HG03060 (cell line): Measurements from ENCODE around the gene COL16A1.
"Not testable (repeated sequence)": the region's sequence is repeated elsewhere in the genome, so short reads cannot be mapped to it uniquely, and the experiment has no call there.

Source experiments
- ATAC-seq: cut with Tn5 transposase; IDR thresholded peaks from one replicate; pipeline ENCODE4 v1.9.1; 2021; ENCODE audit warnings: low read depth, moderate number of reproducible peaks; ENCODE audit not compliant: unreplicated experiment

The COL16A1 gene

DNA sequence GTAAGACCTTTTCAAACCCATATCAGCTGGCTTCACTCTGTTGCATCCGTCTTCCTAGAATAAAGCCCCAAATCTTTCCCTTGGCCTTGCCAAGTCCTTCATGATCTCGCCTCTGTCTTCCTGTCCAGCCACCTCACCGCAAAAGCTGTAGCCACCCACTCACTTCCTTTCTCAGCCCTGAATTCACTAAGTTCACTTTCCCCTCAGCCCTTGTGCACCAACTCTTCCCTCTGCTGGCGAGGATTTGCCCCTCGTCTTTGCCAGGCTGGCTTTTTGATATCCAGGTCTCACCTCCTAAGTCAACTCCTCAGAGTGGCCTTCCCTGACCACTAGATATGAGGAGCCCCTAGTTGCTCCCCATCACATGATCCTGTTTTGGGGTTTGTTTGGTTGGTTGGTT, 3.9 kb upstream of the COL16A1 start:
- no peak for ATAC-seq

DNA sequence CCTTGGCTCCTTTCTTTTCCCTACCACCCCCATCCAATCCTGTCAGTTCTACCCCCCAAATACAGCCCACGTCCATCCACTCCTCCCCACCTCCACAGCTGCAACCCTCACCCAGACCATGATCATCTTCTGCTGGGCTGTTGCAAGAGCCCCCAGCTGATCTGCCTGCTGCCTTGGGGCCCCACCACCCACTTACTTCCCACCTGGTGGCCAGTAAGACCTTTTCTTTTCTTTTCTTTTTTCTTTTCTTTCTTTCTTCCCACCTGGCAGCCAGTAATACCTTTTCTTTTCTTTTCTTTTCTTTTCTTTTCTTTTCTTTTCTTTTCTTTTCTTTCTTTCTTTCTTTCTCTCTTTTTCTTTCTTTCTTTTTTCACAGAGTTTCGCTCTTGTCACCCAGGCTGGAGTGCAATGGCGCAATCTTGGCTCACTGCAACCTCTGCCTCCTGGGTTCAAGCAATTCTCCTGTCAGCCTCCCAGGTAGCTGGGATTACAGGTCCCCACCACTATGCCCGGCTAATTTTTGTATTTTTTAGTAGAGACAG, 3.3 kb upstream of the COL16A1 start:
- not testable (repeated sequence) for ATAC-seq

DNA sequence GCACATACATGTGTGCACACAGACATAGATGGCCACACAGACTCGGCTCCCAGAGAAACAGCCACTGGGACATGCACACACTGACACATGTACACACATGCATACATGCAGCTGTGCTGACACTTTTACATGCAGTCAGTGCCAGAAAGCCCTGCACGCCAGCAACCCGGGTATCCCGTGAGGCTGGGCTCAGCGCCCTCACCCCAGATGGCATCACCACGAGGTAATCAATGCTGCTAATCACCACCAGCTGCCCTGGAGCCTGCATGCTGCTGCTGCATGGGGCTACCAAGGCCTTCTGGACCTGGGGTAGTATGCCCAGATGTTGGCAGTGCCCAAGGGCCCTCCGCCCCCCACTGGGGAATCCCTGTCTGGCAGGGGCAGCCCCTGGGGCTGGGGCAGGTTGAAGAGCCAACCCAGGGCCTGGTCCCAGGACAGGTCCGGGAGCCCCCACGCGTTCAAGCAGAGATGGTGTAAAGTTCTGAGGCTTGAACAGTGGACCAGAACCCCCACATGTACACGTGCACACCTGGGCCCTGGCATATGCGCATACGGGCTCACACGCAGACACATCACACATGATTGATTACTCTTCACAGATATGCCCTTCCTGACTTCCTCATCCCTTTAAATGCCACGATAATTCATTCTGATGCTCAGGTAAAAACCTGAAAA, 2.7 kb upstream of the COL16A1 start:
- ATAC-seq: no peak

DNA sequence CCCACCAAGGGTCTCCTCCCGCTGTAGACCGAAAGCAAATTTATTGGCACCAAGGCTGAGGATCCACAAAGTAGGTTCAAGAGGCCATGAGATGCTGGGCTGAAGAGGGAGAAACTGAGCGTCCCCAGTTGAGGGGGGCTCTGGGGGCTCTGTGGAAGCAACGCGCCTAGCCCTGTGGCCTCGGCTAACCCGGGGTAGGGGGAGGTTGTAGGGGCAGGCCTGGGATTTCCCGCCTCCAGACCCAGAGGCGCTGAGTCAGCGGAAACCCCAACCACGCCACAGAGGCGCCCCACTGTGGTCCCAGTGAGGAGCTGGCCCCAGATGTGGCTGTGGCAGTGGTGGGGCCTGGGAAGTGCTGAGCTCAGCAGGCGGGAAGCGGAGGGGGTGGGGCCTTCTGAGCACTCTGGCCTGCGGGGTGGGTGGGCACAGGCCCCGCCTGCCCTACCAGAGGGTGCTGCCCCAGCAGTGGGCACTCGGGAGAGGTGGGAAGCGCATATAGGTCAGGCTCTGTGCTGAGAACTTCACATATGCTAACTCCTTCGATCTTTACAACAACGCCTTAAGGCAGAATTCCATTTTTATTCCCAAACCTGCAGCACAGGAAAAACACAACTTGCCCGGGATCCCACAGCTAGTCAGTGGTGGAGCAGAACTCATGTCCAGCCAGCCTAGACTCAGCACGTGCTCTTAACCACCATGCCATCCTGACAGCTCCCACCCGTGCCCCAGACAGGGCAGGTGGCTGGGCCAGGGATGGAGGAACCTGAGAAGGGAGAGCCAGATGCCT, 1.5 kb upstream of the COL16A1 start:
- no peak for ATAC-seq

DNA sequence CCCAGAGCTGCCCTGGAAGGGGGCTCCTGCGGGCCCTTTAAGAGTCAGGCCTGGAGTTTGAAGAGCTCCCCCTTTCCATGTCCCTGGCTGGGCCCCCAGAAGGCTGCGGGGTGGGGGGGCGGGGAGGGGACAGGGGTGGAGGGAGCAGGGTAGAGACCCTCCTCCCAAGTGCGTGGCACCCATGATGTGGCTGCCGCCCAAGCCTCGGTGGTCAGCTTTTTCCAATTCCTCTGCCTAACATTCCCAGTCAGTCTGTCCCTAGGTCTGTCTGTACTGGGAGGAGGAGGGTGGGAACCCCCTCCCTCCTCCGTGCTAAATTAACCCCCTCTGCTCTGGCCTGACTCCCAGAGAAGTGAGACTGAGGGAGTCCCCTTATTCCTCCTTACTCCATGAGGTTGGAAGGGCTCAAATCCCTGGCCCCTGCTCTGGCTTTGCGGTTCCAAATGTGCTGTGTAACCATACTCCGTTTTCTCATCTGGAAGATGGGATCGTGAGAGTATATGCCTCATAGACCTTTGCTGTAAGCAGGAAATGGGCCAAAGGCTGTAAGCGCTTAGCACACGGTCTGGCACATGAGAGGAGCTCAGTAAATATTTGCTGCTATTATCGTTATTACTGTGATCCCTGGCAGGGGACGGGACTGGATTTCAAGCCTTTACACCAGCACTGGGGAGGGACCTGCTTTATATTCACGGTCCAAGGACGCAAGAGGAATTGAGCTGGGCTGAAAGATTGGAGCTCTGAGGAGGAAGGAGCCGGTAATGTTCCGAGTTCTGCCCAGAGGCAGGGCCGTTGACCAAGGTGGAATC, 658 bp upstream of the COL16A1 start:
- ATAC-seq: no peak

DNA sequence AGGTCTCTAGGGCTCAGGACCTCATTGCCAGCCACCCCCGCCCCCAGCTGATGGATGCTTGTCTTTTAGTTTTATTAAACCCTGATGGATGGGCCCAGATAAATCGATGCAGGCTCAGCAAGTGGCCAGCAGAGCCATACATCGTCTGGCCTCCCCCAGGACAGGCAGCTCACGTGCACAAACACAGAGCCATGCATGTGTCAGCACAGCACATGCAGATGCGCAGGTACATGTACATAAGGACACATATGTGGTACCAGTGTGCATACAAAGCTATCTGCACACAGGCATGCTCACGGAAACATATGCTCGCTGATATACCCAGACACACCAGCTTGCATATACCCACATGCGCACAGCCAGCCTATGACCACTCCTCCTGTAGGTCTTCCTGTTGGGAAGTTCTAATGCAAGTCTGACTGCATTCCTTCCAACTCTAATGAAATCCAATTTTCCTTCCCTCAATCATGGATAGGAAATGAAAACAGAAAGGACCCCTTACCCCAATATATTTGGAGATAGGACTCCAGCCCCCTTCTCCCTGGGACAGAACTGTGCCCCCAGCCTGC, 897 bp downstream of the COL16A1 start:
- no peak for ATAC-seq

DNA sequence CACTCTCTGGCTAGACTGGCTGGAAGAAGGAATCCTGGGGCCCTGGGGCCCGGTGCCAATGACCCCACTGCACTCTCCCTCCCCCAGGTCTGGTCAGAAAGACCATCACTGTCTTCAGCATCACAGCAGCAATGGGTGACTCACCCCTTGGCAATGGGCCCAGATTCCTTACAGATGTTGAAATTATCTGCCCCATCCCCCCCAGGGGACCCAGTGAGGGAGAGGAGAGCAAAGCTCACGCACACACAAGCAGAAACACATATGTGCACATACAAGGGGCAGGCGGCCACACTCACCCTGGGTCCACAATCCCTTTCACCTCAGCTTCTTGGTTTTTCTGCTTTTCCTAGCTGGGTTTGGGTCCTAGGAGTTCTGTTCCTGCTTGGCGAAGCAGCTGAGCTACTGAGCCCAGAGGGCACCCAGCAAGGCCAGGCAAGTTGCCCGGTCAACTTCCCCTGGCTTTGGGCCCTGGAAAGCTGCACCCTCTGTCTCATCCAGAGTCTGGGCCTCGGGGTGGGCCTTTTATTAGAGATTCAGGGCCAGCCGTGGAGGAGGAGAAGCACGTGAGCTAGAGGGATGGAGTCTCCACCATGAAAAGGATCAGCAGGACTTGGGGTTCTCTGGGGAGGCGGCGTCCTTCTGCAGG, 2.6 kb downstream of the COL16A1 start:
- no peak for ATAC-seq

DNA sequence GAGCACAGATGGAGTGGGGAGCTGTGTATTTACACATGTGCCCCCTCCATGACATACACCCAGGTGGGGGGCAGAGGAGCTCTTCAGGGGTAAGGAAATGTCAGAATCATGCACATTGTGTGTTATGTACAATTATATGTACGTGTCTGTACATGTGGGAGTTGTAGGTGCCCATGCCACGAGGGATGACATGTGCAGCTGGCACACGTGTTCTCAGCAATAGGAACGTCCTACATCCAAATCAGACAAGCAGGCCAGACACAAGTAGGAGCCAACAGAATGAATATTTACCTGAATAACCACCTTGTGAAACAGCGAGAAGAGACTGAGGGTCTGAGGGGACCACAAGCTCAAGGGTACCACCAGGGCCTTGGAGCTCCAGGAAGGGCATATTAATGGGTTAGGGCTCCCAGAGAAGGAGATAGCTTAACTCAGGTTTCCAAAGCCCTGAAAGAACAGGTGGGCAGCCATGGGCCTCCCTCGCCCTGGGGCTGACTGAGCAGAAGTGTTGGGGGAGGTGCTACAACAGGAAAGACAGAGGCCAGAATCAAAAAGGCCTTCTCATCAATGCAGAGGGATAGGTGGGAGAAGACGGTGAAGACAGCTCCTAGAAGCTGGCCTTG, 3.2 kb downstream of the COL16A1 start:
- ATAC-seq: no peak

DNA sequence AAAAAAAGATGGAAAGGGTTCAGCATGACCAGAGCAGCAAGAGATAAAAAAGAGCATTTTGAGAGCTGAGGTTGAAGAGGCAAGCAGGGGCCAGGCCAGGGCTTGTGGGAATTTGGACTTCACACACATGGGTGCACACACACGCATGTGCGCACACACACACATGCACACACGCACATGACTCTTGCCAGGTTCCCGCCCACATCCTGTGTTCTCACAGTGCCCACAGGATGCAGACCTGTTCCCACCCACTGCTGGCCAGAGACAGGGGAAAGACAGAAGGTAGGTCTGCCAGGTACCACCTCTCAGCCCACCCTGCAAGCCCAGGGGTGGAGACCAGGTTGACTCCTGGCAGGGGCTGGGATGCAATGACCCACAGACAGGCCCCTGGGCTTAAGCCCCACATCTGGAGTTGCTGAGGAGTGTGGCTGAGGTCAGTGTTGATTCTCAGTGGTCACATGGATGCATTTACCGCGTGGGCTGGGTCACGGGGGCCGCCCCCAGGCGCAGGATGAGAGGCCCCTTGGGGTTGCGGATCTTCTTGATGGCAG, 4.4 kb downstream of the COL16A1 start:
- no peak for ATAC-seq

DNA sequence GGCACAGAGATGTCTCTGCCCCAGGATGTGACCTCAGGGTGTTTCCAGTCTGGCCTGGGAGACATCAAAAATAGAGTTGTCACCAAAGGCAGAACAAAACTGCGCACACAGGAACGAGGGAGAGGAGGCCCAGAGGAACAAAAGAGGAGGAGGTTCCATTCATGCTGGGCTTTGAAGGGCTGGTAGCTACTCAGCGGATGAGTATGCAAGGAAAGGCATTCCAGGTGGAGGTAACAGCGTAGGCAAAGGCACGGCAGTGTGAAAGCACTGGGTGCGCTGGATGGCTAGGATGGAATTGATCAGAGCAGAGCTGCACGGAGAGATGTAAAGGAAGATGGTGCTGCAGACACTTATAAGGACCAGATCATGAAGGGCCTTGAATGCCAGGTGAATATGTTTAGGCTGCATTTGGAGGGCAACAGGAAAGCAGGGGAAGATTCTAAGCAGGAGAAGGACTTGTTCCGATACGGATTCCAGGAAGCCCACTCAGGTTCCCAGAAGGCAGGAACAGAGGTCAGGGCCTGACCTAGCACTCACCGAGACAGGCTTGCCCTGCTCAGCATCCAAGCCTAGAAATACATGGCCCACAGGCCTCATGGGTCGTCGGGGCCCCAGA, 6.3 kb downstream of the COL16A1 start:
- ATAC-seq: no peak

DNA sequence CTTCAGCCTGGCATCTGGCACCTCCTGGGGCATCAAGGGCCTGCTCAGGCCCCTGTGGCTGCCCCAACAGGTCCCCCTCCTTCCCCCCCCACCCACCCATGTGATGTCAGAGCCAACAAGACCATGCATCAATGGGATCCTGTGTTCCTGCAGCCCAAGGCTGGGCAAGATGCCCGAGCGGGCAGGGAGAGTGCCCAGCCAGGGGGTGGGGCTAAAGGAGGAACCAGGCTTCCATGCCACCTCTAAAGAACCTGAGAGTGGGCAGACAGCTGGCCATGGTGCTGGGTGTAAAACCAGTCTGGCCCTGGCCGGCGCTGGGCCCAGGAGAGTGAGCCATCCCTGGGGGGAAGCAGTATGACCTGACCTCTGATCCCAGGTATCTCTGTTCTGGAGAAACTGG, 7.6 kb downstream of the COL16A1 start:
- no peak for ATAC-seq

DNA sequence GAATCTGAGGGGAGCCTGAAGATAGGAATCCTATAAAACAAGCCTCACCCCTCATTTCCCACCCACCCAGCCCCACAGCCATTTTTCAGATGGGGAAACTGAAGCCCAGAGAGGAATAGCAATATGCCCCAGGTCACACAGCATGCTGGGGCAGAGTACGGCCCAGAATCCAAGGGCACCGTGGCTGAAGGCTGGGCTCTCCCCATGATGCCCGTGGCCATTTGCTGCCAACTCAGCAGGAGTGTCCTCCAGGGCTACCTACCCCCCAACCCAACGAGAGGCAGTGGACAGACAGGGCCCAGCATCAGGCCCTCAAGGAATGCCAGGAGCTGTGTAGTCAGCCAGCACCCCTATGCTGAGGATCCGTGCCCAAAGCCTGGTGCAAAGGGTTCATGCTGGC, 8.5 kb downstream of the COL16A1 start:
- no peak for ATAC-seq

DNA sequence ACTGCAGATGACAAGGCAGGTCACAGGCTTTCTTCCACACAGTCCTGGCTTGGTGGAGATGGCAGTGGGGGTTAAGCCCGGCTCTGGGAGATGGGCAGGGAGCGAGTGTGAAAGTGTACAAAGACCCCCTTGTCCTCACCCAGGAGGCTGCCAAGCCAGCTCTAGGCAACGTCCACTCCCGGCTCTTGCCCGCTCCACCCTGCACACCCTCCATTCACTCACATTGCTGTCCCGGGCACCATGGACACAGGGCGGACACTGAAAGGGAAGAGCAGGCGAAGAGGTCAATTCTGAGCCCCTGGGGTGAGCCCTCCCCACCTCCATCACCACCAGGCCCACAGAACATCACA, 8.9 kb downstream of the COL16A1 start:
- no peak for ATAC-seq

DNA sequence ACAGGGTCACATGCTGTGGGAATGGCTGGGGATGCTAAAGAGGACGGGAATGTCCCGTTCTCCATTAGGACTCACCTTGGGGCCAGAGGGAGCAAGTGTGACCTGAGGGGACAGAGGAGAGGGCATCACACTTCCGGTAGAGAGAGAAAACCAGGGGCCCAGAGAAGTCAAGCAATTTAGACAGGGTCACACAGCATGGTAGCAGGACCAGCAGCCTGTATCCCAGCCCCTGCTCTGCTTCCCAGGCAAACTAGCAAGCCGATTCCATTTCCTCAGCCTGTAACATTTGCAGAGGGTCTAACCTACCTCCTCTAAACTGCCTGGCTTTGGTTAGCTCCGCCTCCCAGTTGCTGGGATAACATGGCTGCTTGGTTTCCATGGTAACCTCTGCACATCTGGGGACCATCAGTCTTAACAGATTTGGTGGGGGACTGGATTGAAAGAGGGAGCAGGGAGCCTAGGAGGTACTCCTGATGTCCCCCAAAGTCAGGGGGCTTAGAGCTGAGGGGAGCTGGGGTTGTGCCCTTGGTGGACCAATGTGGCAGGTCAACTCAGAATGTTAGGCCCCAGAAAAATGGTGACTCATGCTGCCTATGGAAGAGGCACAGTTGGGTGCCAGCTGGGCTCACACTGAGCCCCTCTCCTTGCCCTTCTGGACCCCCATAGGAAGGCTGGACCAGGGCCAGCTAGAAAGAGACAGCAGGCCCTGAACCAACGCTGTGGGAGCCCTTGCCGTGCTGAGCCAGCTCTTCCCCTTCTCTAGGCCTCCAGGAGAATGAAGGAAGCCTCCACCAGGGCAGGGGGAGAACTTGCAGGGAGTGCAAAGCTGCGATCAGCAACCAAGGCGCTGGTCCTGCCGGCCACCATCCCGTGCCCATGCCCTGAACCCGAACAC, 9.5 kb downstream of the COL16A1 start:
- ATAC-seq: no peak

DNA sequence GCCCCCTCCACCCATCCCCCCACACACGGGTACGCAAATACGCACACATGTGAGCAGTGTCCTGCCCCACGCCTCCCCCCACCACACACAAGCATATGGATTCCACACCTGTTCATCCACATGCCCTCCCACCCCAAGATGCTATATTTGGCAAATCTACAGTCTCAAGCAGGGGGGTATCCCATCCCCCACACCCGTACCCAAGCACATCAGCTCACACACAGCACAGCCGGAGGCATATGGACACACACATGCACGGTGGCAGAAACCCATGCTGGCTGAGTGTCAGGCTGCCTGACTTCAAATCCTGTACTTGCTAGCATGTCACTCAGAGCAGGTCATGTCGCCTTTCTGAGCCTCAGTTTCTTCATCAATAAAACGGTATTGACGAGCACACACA, 10.6 kb downstream of the COL16A1 start:
- ATAC-seq: no peak

DNA sequence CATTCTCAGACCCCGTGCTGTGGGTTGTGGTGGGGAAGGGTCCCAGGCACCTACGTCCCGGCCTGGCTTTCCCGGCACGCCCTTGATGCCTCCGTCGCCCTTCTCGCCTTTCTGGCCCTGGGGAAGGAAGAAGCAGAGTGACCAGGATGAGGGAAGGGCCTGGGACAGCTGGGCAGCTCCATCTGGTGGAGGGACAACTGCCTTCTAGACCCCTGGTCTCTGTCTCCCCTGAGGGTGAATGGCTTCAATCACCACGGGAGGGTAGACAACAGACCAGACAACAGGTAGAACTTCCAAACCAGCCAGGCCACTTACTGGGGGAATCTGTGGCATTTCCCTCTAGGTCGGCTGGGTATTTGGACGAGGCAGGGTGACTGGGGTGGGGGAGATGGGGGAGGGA, 11.9 kb downstream of the COL16A1 start:
- ATAC-seq: no peak

DNA sequence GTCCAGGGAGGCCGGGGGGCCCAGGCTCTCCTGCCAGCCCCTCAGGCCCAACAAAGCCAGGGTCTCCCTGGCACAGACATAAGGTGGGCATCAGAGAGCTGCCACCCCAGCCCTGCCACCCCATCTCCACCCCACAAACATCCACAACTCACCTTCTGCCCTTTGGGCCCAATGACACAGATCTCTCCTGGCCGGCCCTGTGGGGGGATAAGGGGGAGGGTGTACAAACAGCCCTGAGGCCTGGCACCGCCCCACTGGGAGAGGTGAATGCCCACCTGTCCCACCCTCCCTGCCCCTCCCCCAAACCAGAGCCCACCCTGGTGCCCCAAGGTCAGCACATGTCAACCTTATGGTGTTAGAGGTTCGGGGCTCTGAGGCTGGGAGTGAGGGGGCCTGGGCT, 12.4 kb downstream of the COL16A1 start:
- ATAC-seq: no peak

DNA sequence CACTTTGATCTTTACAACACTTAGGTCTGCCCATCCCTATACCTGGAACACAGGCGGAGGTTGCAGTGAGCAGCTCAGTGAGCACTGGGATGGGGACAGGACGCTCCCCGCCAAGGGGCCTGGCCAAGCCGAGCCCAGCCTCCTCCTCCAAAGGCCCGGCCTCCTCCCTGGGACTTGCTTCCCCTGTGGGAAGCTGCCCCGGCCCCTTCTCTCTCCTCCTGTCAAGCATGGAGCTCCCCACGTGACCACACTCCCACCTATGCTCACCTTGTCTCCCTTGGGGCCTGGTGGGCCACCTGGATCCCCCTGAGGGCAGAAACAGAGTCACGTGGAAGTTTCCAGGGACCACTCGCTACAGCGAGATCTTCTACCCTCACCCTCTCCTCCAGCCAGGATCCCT, 12.9 kb downstream of the COL16A1 start:
- no peak for ATAC-seq
